HL-60 (cell line): ENCODE results near the gene OS9.

Source experiments
- GABPA ChIP-seq: IDR thresholded peaks from 2 replicates; pipeline ENCODE4 v1.6.1; 2012; ENCODE audit warnings: low read depth
- TF ChIP-seq, protein P1 (sequence below): IDR thresholded peaks from one replicate; pipeline ENCODE4 v1.5.1; 2011; ENCODE audit warnings: low read length, control low read depth, inconsistent platforms; ENCODE audit not compliant: insufficient read depth

DNA sequence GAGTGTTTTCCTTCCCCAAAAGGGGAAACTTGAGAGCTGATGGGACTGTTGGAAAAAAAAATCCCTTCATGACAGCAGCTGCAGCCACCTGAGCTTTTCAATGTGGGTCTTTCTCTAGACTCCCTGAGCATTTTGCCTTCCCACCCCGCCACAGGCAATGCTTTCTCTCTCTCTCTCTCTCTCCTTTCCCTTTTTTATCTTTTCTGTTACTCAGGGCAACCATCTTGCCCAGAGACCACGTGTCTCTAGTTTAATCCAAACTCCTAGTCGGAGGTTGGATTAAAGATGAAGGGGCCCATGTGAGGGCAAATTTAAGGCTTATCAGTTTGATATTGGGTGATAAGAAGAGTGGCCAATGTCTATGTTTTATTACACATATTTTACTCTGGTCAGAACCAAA lies 35.0 kb upstream of the OS9 start:
- TF ChIP-seq, protein P1, sequence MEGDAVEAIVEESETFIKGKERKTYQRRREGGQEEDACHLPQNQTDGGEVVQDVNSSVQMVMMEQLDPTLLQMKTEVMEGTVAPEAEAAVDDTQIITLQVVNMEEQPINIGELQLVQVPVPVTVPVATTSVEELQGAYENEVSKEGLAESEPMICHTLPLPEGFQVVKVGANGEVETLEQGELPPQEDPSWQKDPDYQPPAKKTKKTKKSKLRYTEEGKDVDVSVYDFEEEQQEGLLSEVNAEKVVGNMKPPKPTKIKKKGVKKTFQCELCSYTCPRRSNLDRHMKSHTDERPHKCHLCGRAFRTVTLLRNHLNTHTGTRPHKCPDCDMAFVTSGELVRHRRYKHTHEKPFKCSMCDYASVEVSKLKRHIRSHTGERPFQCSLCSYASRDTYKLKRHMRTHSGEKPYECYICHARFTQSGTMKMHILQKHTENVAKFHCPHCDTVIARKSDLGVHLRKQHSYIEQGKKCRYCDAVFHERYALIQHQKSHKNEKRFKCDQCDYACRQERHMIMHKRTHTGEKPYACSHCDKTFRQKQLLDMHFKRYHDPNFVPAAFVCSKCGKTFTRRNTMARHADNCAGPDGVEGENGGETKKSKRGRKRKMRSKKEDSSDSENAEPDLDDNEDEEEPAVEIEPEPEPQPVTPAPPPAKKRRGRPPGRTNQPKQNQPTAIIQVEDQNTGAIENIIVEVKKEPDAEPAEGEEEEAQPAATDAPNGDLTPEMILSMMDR = no peak
- no peak for TF ChIP-seq GABPA
